GM23338 (cell line): ENCODE results near the gene SELP. TPM values are rescaled to one million over a fixed set of nuclear protein-coding genes. Genes with fewer than 3 reads are reported as not detected.

Experiments used
- ATAC-seq: fragments of 200-7000 bp; cut with Tn5 transposase; 3 replicates; pipeline ENCODE4 v1.9.1; 2020
- DNase-seq: peaks from one replicate; pipeline ENCODE4 v3.0.0-alpha.2; 2015; ENCODE audit warnings: low spot score
- H2AFZ ChIP-seq: fragments of 200-600 bp; sonication (generic); 2 replicates; pipeline ENCODE4 v1.8.0; 2016; ENCODE audit warnings: antibody characterized with exemption, mild to moderate bottlenecking, moderate library complexity
- H3F3A ChIP-seq: fragments of 200-600 bp; sonication (generic); replicated peaks from 2 replicates; pipeline ENCODE4 v1.8.0; 2017; ENCODE audit warnings: antibody characterized with exemption, mixed run types, low read depth
- H3K27ac ChIP-seq: fragments of 200-600 bp; sonication (generic); 2 replicates; pipeline ENCODE4 v1.6.1; 2016; ENCODE audit warnings: low read depth
- H3K27me3 ChIP-seq: fragments of 200-600 bp; sonication (generic); 2 replicates; pipeline ENCODE4 v1.8.0; 2016; ENCODE audit warnings: mild to moderate bottlenecking, mixed run types, moderate library complexity; ENCODE audit not compliant: insufficient read depth
- H3K36me3 ChIP-seq: fragments of 200-600 bp; sonication (generic); 2 replicates; pipeline ENCODE4 v1.8.0; 2016; ENCODE audit warnings: mild to moderate bottlenecking; ENCODE audit not compliant: insufficient read depth
- H3K4me1 ChIP-seq: fragments of 200-600 bp; sonication (generic); 2 replicates; pipeline ENCODE4 v1.8.0; 2016; ENCODE audit warnings: mild to moderate bottlenecking, moderate library complexity; ENCODE audit not compliant: insufficient read depth
- H3K4me2 ChIP-seq: fragments of 200-600 bp; sonication (generic); 2 replicates; pipeline ENCODE4 v1.7.1; 2017; ENCODE audit warnings: mixed run types
- H3K4me3 ChIP-seq: fragments of 200-600 bp; sonication (generic); 2 replicates; pipeline ENCODE4 v1.6.1; 2016; ENCODE audit warnings: mixed run types
- H3K79me2 ChIP-seq: fragments of 200-600 bp; sonication (generic); replicated peaks from 2 replicates; pipeline ENCODE4 v1.8.0; 2017; ENCODE audit warnings: mild to moderate bottlenecking; ENCODE audit not compliant: insufficient read depth
- H3K9me2 ChIP-seq: fragments of 200-600 bp; sonication (generic); 2 replicates; pipeline ENCODE4 v1.8.0; 2017; ENCODE audit not compliant: insufficient read depth
- H4K20me1 ChIP-seq: fragments of 200-600 bp; sonication (generic); replicated peaks from 2 replicates; pipeline ENCODE4 v1.8.0; 2017; ENCODE audit warnings: mild to moderate bottlenecking; ENCODE audit not compliant: insufficient read depth
- H3K27ac Mint-ChIP-seq: 2 replicates; pipeline ENCODE4 v1.8.0; 2020; ENCODE audit warnings: inconsistent platforms, mild to moderate bottlenecking, moderate library complexity, mixed read lengths
- H3K27me3 Mint-ChIP-seq: 3 replicates; pipeline ENCODE4 v1.8.0; 2022; ENCODE audit warnings: low read depth, mild to moderate bottlenecking, moderate library complexity, mixed read lengths, inconsistent platforms; ENCODE audit not compliant: insufficient read depth, poor library complexity
- H3K36me3 Mint-ChIP-seq: 3 replicates; pipeline ENCODE4 v1.8.0; 2021; ENCODE audit warnings: low read depth, mild to moderate bottlenecking, inconsistent platforms, moderate library complexity, mixed read lengths
- H3K4me1 Mint-ChIP-seq: 3 replicates; pipeline ENCODE4 v1.8.0; 2020; ENCODE audit warnings: mild to moderate bottlenecking, inconsistent platforms, mixed read lengths
- H3K4me3 Mint-ChIP-seq: 3 replicates; pipeline ENCODE4 v1.8.0; 2021; ENCODE audit warnings: moderate library complexity, mild to moderate bottlenecking, inconsistent platforms, mixed read lengths
- H3K9me3 Mint-ChIP-seq: 3 replicates; pipeline ENCODE4 v1.8.0; 2020; ENCODE audit warnings: moderate library complexity, mild to moderate bottlenecking, inconsistent platforms, mixed read lengths
- CREB1 ChIP-seq: fragments of 250-450 bp; sonication (Bioruptor Pico); IDR thresholded peaks from 2 replicates; pipeline ENCODE4 v1.5.0; 2020; ENCODE audit warnings: low read depth, mild to moderate bottlenecking, moderate library complexity
- CTCF ChIP-seq, 2 experiments: fragments of 200-600 bp in 1 of 2; sonication (generic) in 1 of 2; conservative IDR thresholded peaks; 2 replicates each; pipeline versions ENCODE4 v1.5.1 to v1.6.1; 2016 to 2017; ENCODE audit warnings: antibody characterized with exemption in 2 of 2, low read depth in 2 of 2, mild to moderate bottlenecking in 2 of 2, moderate library complexity in 1 of 2
- ETS1 ChIP-seq: IDR thresholded peaks from 2 replicates; pipeline ENCODE4 v1.6.1; 2016; ENCODE audit warnings: antibody characterized with exemption
- EZH2 ChIP-seq: fragments of 200-600 bp; sonication (generic); IDR thresholded peaks from one replicate; pipeline ENCODE4 v1.8.0; 2017; ENCODE audit warnings: antibody characterized with exemption, mild to moderate bottlenecking, low read depth; ENCODE audit not compliant: unreplicated experiment
- EZH2phosphoT487 ChIP-seq: fragments of 200-600 bp; sonication (generic); IDR thresholded peaks from one replicate; pipeline ENCODE4 v1.8.1; 2018; ENCODE audit warnings: antibody characterized with exemption; ENCODE audit not compliant: unreplicated experiment
- JUNB ChIP-seq: IDR thresholded peaks from one replicate; pipeline ENCODE4 v1.6.1; 2016; ENCODE audit warnings: antibody characterized with exemption; ENCODE audit not compliant: unreplicated experiment
- NANOG ChIP-seq: IDR thresholded peaks from 2 replicates; pipeline ENCODE4 v1.6.1; 2016; ENCODE audit warnings: antibody characterized with exemption, borderline replicate concordance
- POLR2AphosphoS5 ChIP-seq: IDR thresholded peaks from 2 replicates; pipeline ENCODE4 v1.6.1; 2016; ENCODE audit warnings: antibody characterized with exemption, low read depth
- REST ChIP-seq: IDR thresholded peaks from one replicate; pipeline ENCODE4 v1.6.1; 2018; ENCODE audit warnings: antibody characterized with exemption; ENCODE audit not compliant: unreplicated experiment
- STAT1 ChIP-seq: IDR thresholded peaks from one replicate; pipeline ENCODE4 v1.6.1; 2016; ENCODE audit warnings: antibody characterized with exemption; ENCODE audit not compliant: unreplicated experiment
- ZNF114 ChIP-seq: fragments of 250-450 bp; sonication (Bioruptor Pico); IDR thresholded peaks from 2 replicates; pipeline ENCODE4 v1.5.0; 2020; ENCODE audit warnings: mild to moderate bottlenecking, moderate library complexity
- ZNF331 ChIP-seq: fragments of 250-450 bp; sonication (Bioruptor Pico); IDR thresholded peaks from 2 replicates; pipeline ENCODE4 v1.5.0; 2020; ENCODE audit warnings: low read depth, mild to moderate bottlenecking, moderate library complexity
- polyA plus RNA-seq: library from polyadenylated mRNA; unstranded; fragments of >200 nt; fragmentation: Nextera tagmentation; extraction: Ambion mirVana; gene quantifications from 2 replicates; pipeline ENCODE4 v1.2.1, GENCODE V29; 2016
- total RNA-seq: library from RNA; depleted of rRNA; stranded (reverse); fragments of >200 nt; shearing (Covaris generic); gene quantifications from 2 replicates; pipeline ENCODE4 v1.2.3, GENCODE V29; 2014
- TF ChIP-seq, protein P1 (sequence below): fragments of 250-450 bp; sonication (Bioruptor Pico); IDR thresholded peaks from 2 replicates; pipeline ENCODE4 v1.5.0; 2020; ENCODE audit warnings: mild to moderate bottlenecking, moderate library complexity

The SELP gene
- total and polyA plus RNA-seq, 2 experiments from 2014 or later = not detected

DNA sequence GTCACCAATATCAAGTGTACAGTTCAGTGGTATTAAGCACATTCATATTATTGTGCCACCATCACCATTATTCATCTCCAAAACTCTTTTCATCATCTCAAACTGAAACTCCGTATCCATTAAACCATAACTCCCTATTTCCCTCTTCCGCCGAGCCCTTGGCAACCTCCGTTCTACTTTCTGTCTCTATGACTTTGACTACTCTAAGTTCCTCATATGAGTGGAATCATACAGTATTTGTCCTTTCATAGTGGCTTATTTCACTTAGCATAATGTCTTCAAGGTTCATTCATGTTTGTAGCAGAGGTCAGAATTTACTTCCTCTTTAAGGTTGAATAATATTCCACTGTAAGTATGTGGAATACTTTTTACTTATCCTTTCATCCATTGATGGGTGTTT, 21.7 kb downstream of the SELP start:
- H3K36me3 ChIP-seq = no peaks in the 10 kb centered on the region
- TF ChIP-seq POLR2AphosphoS5 = no peak
- TF ChIP-seq CTCF (conservative IDR thresholded peaks at IDR 0.05; ENCODE audit: low read depth in 2 of 2) = no peak
- TF ChIP-seq JUNB = no peak
- no peak for TF ChIP-seq NANOG
- no peak for TF ChIP-seq ZNF331 (CRISPR knock-in tag)
- TF ChIP-seq, protein P1, sequence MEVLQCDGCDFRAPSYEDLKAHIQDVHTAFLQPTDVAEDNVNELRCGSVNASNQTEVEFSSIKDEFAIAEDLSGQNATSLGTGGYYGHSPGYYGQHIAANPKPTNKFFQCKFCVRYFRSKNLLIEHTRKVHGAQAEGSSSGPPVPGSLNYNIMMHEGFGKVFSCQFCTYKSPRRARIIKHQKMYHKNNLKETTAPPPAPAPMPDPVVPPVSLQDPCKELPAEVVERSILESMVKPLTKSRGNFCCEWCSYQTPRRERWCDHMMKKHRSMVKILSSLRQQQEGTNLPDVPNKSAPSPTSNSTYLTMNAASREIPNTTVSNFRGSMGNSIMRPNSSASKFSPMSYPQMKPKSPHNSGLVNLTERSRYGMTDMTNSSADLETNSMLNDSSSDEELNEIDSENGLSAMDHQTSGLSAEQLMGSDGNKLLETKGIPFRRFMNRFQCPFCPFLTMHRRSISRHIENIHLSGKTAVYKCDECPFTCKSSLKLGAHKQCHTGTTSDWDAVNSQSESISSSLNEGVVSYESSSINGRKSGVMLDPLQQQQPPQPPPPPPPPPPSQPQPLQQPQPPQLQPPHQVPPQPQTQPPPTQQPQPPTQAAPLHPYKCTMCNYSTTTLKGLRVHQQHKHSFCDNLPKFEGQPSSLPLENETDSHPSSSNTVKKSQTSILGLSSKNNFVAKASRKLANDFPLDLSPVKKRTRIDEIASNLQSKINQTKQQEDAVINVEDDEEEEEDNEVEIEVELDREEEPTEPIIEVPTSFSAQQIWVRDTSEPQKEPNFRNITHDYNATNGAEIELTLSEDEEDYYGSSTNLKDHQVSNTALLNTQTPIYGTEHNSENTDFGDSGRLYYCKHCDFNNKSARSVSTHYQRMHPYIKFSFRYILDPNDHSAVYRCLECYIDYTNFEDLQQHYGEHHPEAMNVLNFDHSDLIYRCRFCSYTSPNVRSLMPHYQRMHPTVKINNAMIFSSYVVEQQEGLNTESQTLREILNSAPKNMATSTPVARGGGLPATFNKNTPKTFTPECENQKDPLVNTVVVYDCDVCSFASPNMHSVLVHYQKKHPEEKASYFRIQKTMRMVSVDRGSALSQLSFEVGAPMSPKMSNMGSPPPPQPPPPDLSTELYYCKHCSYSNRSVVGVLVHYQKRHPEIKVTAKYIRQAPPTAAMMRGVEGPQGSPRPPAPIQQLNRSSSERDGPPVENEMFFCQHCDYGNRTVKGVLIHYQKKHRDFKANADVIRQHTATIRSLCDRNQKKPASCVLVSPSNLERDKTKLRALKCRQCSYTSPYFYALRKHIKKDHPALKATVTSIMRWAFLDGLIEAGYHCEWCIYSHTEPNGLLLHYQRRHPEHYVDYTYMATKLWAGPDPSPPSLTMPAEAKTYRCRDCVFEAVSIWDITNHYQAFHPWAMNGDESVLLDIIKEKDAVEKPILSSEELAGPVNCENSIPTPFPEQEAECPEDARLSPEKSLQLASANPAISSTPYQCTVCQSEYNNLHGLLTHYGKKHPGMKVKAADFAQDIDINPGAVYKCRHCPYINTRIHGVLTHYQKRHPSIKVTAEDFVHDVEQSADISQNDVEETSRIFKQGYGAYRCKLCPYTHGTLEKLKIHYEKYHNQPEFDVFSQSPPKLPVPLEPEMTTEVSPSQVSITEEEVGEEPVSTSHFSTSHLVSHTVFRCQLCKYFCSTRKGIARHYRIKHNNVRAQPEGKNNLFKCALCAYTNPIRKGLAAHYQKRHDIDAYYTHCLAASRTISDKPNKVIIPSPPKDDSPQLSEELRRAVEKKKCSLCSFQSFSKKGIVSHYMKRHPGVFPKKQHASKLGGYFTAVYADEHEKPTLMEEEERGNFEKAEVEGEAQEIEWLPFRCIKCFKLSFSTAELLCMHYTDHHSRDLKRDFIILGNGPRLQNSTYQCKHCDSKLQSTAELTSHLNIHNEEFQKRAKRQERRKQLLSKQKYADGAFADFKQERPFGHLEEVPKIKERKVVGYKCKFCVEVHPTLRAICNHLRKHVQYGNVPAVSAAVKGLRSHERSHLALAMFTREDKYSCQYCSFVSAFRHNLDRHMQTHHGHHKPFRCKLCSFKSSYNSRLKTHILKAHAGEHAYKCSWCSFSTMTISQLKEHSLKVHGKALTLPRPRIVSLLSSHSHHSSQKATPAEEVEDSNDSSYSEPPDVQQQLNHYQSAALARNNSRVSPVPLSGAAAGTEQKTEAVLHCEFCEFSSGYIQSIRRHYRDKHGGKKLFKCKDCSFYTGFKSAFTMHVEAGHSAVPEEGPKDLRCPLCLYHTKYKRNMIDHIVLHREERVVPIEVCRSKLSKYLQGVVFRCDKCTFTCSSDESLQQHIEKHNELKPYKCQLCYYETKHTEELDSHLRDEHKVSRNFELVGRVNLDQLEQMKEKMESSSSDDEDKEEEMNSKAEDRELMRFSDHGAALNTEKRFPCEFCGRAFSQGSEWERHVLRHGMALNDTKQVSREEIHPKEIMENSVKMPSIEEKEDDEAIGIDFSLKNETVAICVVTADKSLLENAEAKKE (CRISPR knock-in tag) = no peak
- TF ChIP-seq ETS1 = no peak
- no peak for TF ChIP-seq REST
- no peak for TF ChIP-seq STAT1
- TF ChIP-seq EZH2 = no peak
- TF ChIP-seq EZH2phosphoT487 = no peak
- no peak for TF ChIP-seq CREB1 (CRISPR knock-in tag)
- no peak for TF ChIP-seq ZNF114 (CRISPR knock-in tag)
- H3K79me2 ChIP-seq = no peaks in the 10 kb centered on the region
- no peaks in the 10 kb centered on the region for H3K9me2 ChIP-seq
- no peaks in the 10 kb centered on the region for H3F3A ChIP-seq
- DNase-seq (no peak), ATAC-seq (no peak)
- no peak overlapping the region for H3K4me2 ChIP-seq
- Mint-ChIP-seq H3K27ac (no peak overlapping the region), H3K27me3 (no peaks in the 10 kb centered on the region), H3K4me3 (no peak overlapping the region), H3K9me3 (no peaks in the 10 kb centered on the region), H3K4me1 (no peaks in the 10 kb centered on the region), H3K36me3 (no peaks in the 10 kb centered on the region)
- no peaks in the 10 kb centered on the region for H3K27me3 ChIP-seq
- H3K4me1 ChIP-seq = no peaks in the 10 kb centered on the region
- no peaks in the 10 kb centered on the region for H4K20me1 ChIP-seq
- H2AFZ ChIP-seq = no peak overlapping the region
- no peak overlapping the region for H3K4me3 ChIP-seq
- no peak overlapping the region for H3K27ac ChIP-seq
